HG03039 (cell line): ENCODE measurements around the gene SSBP2.
"Not testable (repeated sequence)": the region's sequence is repeated elsewhere in the genome, so short reads cannot be mapped to it uniquely, and the experiment has no call there.

ENCODE experiments used
- ATAC-seq: cut with Tn5 transposase; IDR thresholded peaks from one replicate; pipeline ENCODE4 v1.9.1; 2021; ENCODE audit warnings: mild to moderate bottlenecking, moderate library complexity; ENCODE audit not compliant: unreplicated experiment

Gene SSBP2

DNA sequence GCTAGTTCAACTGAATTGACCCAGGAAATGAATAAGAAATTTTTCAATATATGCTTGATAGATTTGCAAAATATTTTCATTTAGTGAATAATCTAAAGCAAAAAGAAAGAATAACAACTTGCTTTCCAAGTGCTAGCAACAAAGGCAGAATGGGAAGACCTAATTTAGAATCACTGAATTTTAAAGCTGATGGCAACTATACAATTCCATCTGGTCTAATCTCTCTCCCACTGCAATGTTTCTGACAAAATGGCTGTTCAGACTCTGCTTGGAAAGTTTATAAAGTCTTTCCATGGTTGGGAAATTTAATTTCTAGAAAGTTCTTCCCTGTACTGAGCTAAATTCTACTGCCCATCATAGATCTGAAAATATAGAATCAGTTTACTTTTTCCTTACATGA is 281.2 kb downstream of the SSBP2 start:
- no peak for ATAC-seq

DNA sequence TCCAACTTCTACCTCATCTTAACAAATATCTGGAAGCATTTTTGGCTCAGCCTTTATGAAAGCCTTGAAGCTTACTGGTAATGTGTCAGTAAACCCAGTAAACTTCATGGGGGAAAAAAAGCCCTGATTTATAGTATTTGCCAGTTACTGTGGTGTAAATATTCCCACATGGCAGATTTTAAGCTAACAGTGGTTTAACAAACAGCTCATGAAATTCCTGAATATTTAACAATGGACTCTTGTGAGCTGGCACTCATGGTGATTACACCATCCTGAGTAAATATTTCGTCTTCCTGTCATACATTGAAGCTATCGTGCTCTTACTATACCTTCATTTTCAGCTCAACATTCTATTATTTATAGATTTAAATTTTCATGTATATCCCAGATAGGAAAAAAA is 300.0 kb downstream of the SSBP2 start:
- ATAC-seq = no peak

DNA sequence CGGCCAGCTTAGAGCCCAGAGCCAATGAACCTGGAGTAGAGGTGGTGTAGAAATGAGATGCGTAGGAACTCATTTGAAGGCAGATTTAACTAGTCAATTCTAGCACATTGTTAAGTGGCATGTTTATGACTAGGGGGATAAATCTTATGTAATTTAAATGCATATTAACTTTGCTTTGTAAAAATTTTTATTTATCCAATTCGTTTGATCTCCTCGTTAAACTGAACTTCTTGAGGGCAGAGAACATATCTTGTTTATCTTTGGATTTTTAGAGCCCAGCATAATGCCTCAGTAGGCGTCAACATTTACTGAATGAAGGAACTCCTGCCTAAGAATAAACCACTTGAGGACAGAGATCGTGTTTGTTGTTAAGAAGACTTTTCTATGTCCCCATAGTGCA is 315.9 kb downstream of the SSBP2 start:
- ATAC-seq = no peak

DNA sequence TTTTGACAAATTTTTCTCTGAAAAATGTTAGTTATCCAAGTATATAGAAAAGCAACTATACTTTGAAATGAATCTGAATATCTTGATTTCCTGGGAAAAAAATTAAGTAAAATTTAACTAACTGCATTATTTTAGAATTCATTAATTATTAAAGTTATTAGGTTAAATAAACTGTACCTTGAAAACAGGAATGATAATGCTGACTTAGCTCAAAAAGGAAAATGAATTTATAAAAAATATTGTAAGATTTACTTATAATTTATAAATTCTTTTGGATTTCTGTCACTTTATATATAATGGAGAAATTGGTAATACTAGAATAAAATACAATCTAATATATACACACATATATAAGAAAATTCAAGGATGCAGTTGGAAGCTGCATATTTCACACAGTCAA is 320.9 kb downstream of the SSBP2 start:
- ATAC-seq = no peak

GRCh38 chr5:81429363-81429762 is 321.5 kb downstream of the SSBP2 start:
- ATAC-seq = no peak

DNA sequence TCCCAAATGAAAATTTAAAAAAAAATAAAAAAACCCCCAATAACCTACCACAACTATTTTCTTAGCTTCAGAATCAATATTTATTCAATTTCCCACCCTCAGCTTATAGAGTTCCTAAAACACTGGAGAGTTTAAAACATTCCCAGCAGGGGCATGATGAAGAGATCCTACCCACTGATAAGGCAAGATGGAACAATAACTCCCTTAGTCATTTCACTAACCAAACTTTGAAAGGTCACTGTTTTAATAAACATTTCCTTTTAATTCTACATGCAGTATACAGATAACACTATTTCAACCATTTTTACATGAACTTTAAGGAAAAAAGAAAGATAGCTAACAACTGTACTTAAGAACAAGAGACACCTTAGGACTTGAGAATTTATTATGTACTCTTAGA is 322.0 kb downstream of the SSBP2 start:
- no peak for ATAC-seq

GRCh38 chr5:81428446-81428845 is 322.5 kb downstream of the SSBP2 start:
- no peak for ATAC-seq

DNA sequence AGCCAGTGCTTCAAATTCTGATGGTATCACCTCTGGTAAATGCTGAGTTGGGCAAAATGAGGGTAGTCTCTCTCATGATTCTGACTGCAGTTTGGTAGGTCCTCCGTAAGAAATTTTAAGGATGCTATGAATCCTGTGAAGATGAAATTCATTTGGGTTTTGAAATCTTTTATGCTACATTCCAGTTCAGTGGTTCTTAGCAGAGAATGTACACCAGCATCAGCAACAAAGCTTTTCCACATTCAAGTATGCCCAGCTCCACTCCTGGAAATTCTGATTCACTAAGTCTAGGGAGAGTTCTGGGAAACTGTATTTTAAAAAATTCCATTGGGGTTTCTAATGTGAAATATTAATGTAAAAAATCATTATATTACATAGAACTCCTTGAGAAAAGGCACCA is 323.3 kb downstream of the SSBP2 start:
- ATAC-seq = no peak

- no peak for ATAC-seq
Observed at GRCh38 chr5:81426359-81427030, 324.4 kb downstream of the SSBP2 start.

GRCh38 chr5:81425569-81425968 is 325.3 kb downstream of the SSBP2 start:
- ATAC-seq = no peak

DNA sequence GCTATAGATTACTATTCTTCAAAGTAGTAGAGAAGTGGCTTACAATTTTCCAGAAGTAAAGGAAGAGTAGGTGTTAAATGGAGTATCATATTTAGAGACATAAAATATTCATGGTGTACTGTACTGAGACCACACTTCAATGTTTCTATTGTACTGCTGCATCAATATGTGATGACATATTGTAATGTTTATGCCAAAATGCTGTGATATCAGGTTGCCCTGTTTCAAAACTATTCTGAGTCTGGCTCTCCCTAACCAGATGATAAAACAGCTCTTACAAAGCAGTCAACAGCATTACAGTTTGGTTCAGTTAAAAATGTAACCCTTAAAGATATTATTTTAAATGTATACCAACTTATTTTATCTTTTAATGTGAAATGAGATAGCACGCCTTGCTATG is 326.2 kb downstream of the SSBP2 start:
- no peak for ATAC-seq

DNA sequence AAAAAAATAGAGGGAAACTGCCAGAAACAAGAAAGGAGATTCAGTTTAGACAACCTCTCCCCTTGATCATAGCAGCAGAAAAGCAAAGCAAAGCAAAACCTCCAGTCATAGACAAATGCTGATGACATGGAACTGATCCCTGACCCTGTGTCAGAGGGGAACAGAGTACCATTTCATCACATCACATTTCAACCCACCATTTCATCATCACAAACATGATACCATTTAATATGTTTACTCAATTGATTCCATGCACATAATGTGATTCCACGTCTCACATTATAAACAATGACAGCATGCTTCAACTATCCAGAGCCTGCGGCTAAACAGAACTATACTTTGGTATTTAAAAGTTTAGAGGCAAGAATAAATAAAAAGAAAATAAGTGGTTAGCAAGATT is 328.2 kb downstream of the SSBP2 start:
- no peak for ATAC-seq

- no peak for ATAC-seq
Observed at GRCh38 chr5:81420039-81420667, 330.7 kb downstream of the SSBP2 start.

- no peak for ATAC-seq
Observed at GRCh38 chr5:81418606-81419005, 332.3 kb downstream of the SSBP2 start.

- ATAC-seq = no peak
Observed at GRCh38 chr5:81417052-81417451, 333.8 kb downstream of the SSBP2 start.

- no peak for ATAC-seq
Observed at GRCh38 chr5:81409896-81410295, 341.0 kb downstream of the SSBP2 start.

DNA sequence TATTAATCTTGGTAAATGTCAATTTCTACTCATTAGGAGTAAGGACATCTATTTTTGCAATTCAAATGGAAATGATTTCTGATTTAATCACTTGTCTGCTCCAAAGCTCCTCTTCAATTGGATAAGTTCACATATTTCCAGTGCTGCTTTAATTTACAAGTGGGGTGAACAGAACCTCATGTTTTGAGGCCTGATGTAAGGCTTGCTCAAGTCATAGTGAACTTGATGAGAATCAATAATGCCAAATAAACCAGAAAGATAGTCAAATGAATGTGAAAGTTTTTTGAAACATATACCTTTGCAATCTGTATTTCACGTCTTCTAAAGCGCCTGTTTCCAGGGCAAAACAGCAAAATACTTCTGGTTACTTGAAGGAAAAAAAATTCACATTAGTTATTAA is 341.5 kb downstream of the SSBP2 start:
- no peak for ATAC-seq

DNA sequence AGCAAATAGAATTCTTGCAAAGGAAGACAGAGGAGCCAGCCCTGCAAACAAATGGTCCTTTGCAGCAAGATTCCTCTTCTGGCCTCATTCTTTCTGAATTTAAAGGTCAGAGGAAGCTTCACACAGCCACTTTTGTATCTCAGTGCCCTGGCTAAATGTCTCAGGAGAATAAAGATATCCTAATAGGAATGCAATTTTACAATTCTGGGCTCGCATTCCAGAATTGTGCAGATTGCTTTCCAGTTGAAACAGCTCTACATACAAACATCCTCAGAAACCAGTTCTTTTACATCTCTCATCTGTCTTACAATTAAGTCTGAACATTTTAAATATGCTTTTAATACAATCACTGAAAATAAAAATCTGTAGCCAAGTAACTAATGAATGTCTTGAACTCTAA is 342.4 kb downstream of the SSBP2 start:
- no peak for ATAC-seq

DNA sequence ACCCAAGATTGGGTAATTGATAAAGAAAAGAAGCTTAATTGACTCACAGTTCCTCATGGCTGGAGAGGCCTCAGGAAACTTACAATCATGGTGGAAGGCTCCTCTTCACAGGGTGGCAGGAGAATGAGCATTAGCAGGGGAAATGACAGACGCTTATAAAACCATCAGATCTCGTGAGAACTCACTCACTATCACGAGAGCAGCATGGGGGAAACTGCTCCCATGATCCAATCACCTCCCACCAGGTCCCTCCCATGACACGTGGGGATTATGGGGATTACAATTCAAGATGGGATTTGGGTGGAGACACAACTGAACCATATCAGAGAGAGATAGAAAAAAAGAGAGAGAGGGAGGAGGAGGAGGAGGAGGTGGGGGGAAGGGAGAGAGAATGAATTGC is 343.1 kb downstream of the SSBP2 start:
- ATAC-seq = not testable (repeated sequence)

DNA sequence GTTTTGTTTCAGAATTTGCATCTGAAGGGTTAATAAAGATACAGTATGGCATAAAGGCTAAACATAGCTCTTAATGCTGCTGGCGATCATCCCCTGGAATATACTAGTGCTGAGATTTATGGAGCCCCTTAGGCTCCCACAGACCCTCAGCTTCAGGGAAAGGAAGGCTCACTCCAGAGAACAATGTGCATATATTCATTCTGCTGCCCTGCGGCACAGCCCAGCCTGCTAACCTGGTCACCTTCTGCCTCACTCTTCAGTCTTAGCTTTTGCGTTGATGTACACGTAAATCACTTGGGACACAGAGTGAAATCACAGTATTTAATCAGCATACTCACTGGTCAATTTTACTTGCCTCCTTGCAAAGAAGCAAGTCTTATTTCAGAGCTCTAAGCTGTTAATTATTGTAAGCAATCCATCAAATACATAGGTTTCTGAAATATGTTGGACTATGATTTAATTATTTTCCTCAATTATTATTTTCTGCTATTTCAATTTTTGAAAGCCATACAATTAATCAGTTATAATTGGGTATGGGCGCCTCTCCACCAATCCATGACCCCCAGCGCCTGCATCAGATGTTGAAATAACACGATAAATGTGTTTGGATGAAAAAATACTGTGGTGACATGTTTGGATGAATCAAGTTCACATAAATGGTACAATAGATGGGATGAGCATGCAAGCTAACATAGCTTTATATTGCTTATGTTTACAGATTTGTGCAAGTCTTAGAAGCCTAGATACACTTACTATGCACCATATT is 345.6 kb downstream of the SSBP2 start:
- no peak for ATAC-seq

- no peak for ATAC-seq
Observed at GRCh38 chr5:81402192-81402930, 348.5 kb downstream of the SSBP2 start.

DNA sequence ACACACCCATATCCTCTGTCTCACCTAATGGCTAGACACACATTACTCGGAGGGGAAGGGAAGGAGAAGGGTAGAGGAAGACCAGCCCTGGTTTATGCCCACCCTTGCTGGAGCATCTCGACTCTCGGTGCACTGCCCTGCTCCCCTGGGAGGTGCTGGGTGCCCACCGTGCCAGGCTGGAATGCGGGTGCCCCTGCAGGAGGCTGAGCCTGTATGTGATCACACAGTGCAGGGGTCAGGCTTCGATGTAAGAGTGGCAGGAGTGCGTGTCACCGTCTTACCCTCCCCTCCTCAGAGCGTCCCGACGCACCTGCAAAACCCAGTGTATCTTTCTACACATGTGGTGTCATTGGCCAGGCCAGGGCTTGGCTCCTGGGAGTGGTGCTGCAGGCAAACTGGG is 349.6 kb downstream of the SSBP2 start:
- ATAC-seq = no peak
